HepG2 (cell line): ENCODE data around the gene STPG4. TPM values are rescaled to one million over a fixed set of nuclear protein-coding genes. Genes with fewer than 3 reads are reported as not detected.
A peak's percentile ranks its signal among the peaks of the same experiment; 100 is the strongest.

Source experiments
- ATAC-seq: fragments of 200-7000 bp; cut with Tn5 transposase; 3 replicates; pipeline ENCODE4 v1.9.1; 2020; ENCODE audit warnings: mild to moderate bottlenecking, moderate library complexity
- BruUV-seq: library from RNA; stranded (reverse); fragments of 400-500 nt; replicated peaks from 2 replicates; lab custom pipeline; 2021; lab: Mats Ljungman, UMichigan
- CTCF ChIA-PET: fragments of 300-600 bp; formaldehyde crosslinking; extraction: SDS; loops from one replicate; lab custom pipeline; 2021; ENCODE audit warnings: low total read pairs, inconsistent platforms, low intra/inter-chr PET ratio; lab: Yijun Ruan, JAX
- POLR2A ChIA-PET: fragments of 350-600 bp; sonication (Branson Sonifier 250); formaldehyde crosslinking; loops from one replicate; lab custom pipeline; 2020; ENCODE audit warnings: antibody characterized with exemption, inconsistent platforms; lab: Yijun Ruan, JAX
- DNase-seq: peaks from one replicate; pipeline ENCODE4 v3.0.0-alpha.2; 2015; ENCODE audit warnings: low spot score
- FAIRE-seq: peaks from 3 replicates; lab custom pipeline; 2011; peaks lifted over from hg19 to GRCh38; lab: Jason Lieb, UNC
- H2AFZ ChIP-seq: one replicate; pipeline ENCODE4 v1.6.1; 2011; ENCODE audit warnings: low read length, inconsistent platforms
- H3K27ac ChIP-seq: fragments of 300-600 bp; 3 replicates; pipeline ENCODE4 v1.8.0; 2011; ENCODE audit warnings: mixed run types, mild to moderate bottlenecking, mixed read lengths, low read length, inconsistent platforms; ENCODE audit not compliant: insufficient read depth; ENCODE audit errors: extremely low read length
- H3K27me3 ChIP-seq, 2 experiments: fragments of 200-600 bp in 1 of 2; 2 replicates in 1 of 2; 3 replicates in 1 of 2; pipeline versions ENCODE4 v1.6.0 to v1.8.0; 2011; ENCODE audit warnings: low read length in 2 of 2, mild to moderate bottlenecking in 2 of 2, moderate library complexity in 2 of 2, inconsistent platforms in 1 of 2; ENCODE audit not compliant: insufficient read depth in 2 of 2, control insufficient read depth in 1 of 2
- H3K36me3 ChIP-seq, 2 experiments: fragments of 200-600 bp in 1 of 2; replicated peaks in 1 of 2; 2 replicates in 1 of 2; 3 replicates in 1 of 2; pipeline versions ENCODE4 v1.5.1 to v1.8.0; 2011; ENCODE audit warnings: low read length in 2 of 2, inconsistent platforms in 1 of 2; ENCODE audit not compliant: insufficient read depth in 2 of 2, control insufficient read depth in 1 of 2
- H3K4me1 ChIP-seq: 2 replicates; pipeline ENCODE4 v1.5.1; 2012; ENCODE audit warnings: low read length, inconsistent platforms; ENCODE audit not compliant: insufficient read depth
- H3K4me2 ChIP-seq: 2 replicates; pipeline ENCODE4 v1.6.0; 2011; ENCODE audit warnings: low read depth, low read length, inconsistent platforms
- H3K4me3 ChIP-seq, 3 experiments: fragments of 200-600 bp in 1 of 3; sonication (generic), shearing (Covaris generic) in 1 of 3; replicated peaks in 1 of 3; 2 replicates each; pipeline ENCODE4 v1.5.1; 2011 to 2016; ENCODE audit warnings: low read length in 3 of 3, inconsistent platforms in 2 of 3, low read depth in 2 of 3, mild to moderate bottlenecking in 2 of 3, control low read depth in 1 of 3, mixed read lengths in 1 of 3; ENCODE audit not compliant: insufficient read depth in 1 of 3
- H3K79me2 ChIP-seq: one replicate; pipeline ENCODE4 v1.6.1; 2011; ENCODE audit warnings: low read length, inconsistent platforms; ENCODE audit not compliant: insufficient read depth
- H3K9ac ChIP-seq: 2 replicates; pipeline ENCODE4 v1.6.0; 2011; ENCODE audit warnings: mild to moderate bottlenecking, low read depth, low read length, inconsistent platforms; ENCODE audit not compliant: insufficient read depth
- H3K9me3 ChIP-seq: 2 replicates; pipeline ENCODE4 v1.5.1; 2012; ENCODE audit warnings: mild to moderate bottlenecking, low read length
- H4K20me1 ChIP-seq: 2 replicates; pipeline ENCODE4 v1.6.0; 2011; ENCODE audit warnings: inconsistent platforms, mild to moderate bottlenecking, low read length, moderate library complexity; ENCODE audit not compliant: insufficient read depth
- EP300 ChIP-seq, 3 experiments: sonication (generic) in 1 of 3; formaldehyde crosslinking in 1 of 3; IDR thresholded peaks; 2 replicates each; pipeline versions ENCODE4 v1.5.1 to v1.6.1; 2011 to 2020; ENCODE audit warnings: low read depth in 2 of 3, low read length in 2 of 3, borderline replicate concordance in 1 of 3, improper control_type of control experiment in 1 of 3, mild to moderate bottlenecking in 1 of 3, missing genetic modification reagents in 1 of 3, moderate library complexity in 1 of 3
- JARID2 ChIP-seq: sonication (generic); formaldehyde crosslinking; IDR thresholded peaks from 2 replicates; pipeline ENCODE4 v1.8.1; 2023; ENCODE audit warnings: missing genetic modification reagents, inconsistent platforms; ENCODE audit not compliant: insufficient replicate concordance
- KLF6 ChIP-seq: IDR thresholded peaks from 2 replicates; pipeline ENCODE4 v1.8.0; 2016; ENCODE audit warnings: missing biosample characterization, missing genetic modification reagents
- MIXL1 ChIP-seq: IDR thresholded peaks from 2 replicates; pipeline ENCODE4 v1.6.1; 2016
- MTF2 ChIP-seq: sonication (generic); formaldehyde crosslinking; IDR thresholded peaks from 2 replicates; pipeline ENCODE4 v1.5.0; 2020; ENCODE audit warnings: missing genetic modification reagents, borderline replicate concordance
- PATZ1 ChIP-seq: sonication (generic); formaldehyde crosslinking; IDR thresholded peaks from 2 replicates; pipeline ENCODE4 v1.4.0; 2020; ENCODE audit warnings: missing genetic modification reagents
- RAD21 ChIP-seq: fragments of 450-650 bp; formaldehyde crosslinking; IDR thresholded peaks from 2 replicates; pipeline ENCODE4 v1.5.0; 2020; ENCODE audit warnings: mild to moderate bottlenecking
- RFXANK ChIP-seq: IDR thresholded peaks from 2 replicates; pipeline ENCODE4 v1.6.1; 2016
- SOX13 ChIP-seq, 3 experiments: fragments of 450-650 bp in 1 of 3; sonication (generic) in 1 of 3; formaldehyde crosslinking in 1 of 3; IDR thresholded peaks in 2 of 3; conservative IDR thresholded peaks in 1 of 3; 2 replicates each; pipeline versions ENCODE4 v1.5.0 to v1.6.1; 2016 to 2020; ENCODE audit warnings: antibody characterized with exemption in 1 of 3, mild to moderate bottlenecking in 1 of 3, missing compliant biosample characterization in 1 of 3, missing genetic modification reagents in 1 of 3, moderate library complexity in 1 of 3
- STAG1 ChIP-seq: sonication (generic); formaldehyde crosslinking; IDR thresholded peaks from 2 replicates; pipeline ENCODE4 v1.4.0; 2020; ENCODE audit warnings: missing genetic modification reagents
- TBX2 ChIP-seq: sonication (generic); formaldehyde crosslinking; IDR thresholded peaks from 2 replicates; pipeline ENCODE4 v1.5.0; 2020; ENCODE audit warnings: missing genetic modification reagents, mild to moderate bottlenecking, borderline replicate concordance
- ZBTB33 ChIP-seq: sonication (generic); formaldehyde crosslinking; IDR thresholded peaks from 2 replicates; pipeline ENCODE4 v1.4.0; 2020; ENCODE audit warnings: missing genetic modification reagents
- ZFP36L2 ChIP-seq: sonication (generic); formaldehyde crosslinking; IDR thresholded peaks from 2 replicates; pipeline ENCODE4 v1.4.0; 2020; ENCODE audit warnings: missing genetic modification reagents
- ZIK1 ChIP-seq: sonication (generic); formaldehyde crosslinking; IDR thresholded peaks from 2 replicates; pipeline ENCODE4 v1.5.0; 2020; ENCODE audit warnings: mild to moderate bottlenecking, low read depth, missing genetic modification reagents, borderline replicate concordance
- ZNF530 ChIP-seq: sonication (generic); formaldehyde crosslinking; IDR thresholded peaks from 2 replicates; pipeline ENCODE4 v1.5.0; 2020; ENCODE audit warnings: low read depth, mild to moderate bottlenecking, missing genetic modification reagents
- WGBS: methylation state at CpG from one replicate; pipeline ENCODE4 v1.1.6; 2017; ENCODE audit warnings: low lambda C conversion rate; 5-methylcytosine and 5-hydroxymethylcytosine counted together
- in situ Hi-C: cut with HindIII; loops from 2 replicates; pipeline ENCODE4 v1.10.0; 2017; ENCODE audit warnings: low pct_unique_long_range_greater_than_20kb; ENCODE audit not compliant: extremely low pct_ligation_motif_present
- intact Hi-C: fragments of 100-400 bp; cut with micrococcal nuclease; formaldehyde crosslinking; loops from one replicate; pipeline ENCODE4 v1.10.0; 2022; ENCODE audit not compliant: unreplicated experiment
- polyA plus RNA-seq, 8 experiments: library from polyadenylated mRNA; depleted of rRNA in 3 of 8; stranded (reverse) in 7 of 8; unstranded in 1 of 8; fragments of >200 nt; fragmentation: Illumina TruSeq in 4 of 8; extraction: Trizol in 4 of 8; gene quantifications; 2 replicates each; pipeline versions ENCODE4 v1.2.1 to v1.2.3, GENCODE V29; 2011 to 2016; ENCODE audit warnings: low read depth in 4 of 8, missing spikeins in 1 of 8, mixed read lengths in 1 of 8; ENCODE audit not compliant: insufficient read depth in 1 of 8
- total RNA-seq, 5 experiments: library from RNA; depleted of rRNA; stranded (reverse); fragments of >200 nt; fragmentation: Illumina TruSeq; extraction: Trizol; gene quantifications; 2 replicates each; pipeline ENCODE4 v1.2.3, GENCODE V29; 2016; ENCODE audit warnings: low read depth in 1 of 5

Gene STPG4
- total and polyA plus RNA-seq, 2 of the 13 experiments (the other 11 are each of a cell fraction or from before 2014, with no cell fraction given) = 0.11 to 0.15 TPM

DNA sequence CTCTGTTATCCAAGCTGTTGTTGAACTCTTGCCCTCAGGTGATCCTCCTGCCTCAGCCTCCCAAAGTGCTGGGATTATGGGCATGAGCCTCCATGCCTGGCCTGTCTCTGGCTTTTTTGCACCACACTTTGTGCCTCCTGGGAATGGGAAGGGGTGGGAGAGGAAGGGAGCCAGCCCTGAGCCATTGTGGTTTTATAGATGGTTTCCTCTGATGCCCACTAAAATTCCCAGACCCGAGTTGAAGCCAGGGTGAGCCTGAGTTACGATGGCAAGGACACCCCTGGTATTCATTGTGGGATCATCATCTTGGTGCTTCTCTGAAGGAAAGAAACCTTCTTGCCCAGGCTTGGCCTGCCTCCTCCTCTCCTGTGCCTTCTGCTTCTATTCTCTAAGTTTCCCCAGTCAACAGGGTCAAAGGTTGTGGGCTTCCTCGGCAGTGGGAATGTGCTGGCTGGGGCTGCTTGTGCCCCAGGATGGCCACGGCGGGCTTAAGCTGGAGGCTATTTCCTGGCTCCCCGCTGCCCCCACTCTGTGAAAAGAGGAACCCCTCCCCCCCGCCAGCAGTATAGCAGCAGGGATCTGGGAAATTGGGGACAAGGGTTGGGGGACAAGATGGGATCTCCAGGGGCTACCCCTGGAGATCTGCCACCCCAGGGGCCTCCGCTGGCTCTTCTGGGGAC is 106.2 kb downstream of the STPG4 start:
- Histone ChIP-seq H4K20me1 (no peaks in the 10 kb centered on the region), H3K9ac (peak overlapping the region; percentile 18; the same call in 1 of the 2 replicates), H3K79me2 (no peaks in the 10 kb centered on the region), H3K36me3 (peaks cover 25 to 70% of the 10 kb centered on the region in 2 experiments), H3K27ac (peak overlapping the region; percentile 75), H2AFZ (no peak overlapping the region), H3K9me3 (no peaks in the 10 kb centered on the region), H3K4me1 (peaks cover 31% of the 10 kb centered on the region), H3K4me2 (0 out of 2 replicates have a peak overlapping the region, but pooled peaks have one; percentile 26), H3K4me3 (no peak overlapping the region), H3K27me3 (no peaks in the 10 kb centered on the region)
- no TSS peak for BruUV-seq
- peak; percentile 35 for ATAC-seq
- ChIA-PET POLR2A (interaction anchor here (0.8 to 1.4 kb wide), 2 partner anchors 21 to 30 kb away, joined by 3 to 4 read pairs; no protein-coding TSS in a partner anchor), CTCF (no interaction called here)
- intact Hi-C loops (no loop called here), in situ Hi-C loops (no loop called here)
- no peak for FAIRE-seq
- DNase-seq = no peak
- WGBS = 84% methylated on average over 7 of the region's 8 CpGs
- TF ChIP-seq SOX13 (IDR thresholded peaks at IDR 0.05) = no peak
- no peak for TF ChIP-seq SOX13 (CRISPR knock-in tag; conservative IDR thresholded peaks at IDR 0.05 in 1 of 2, IDR thresholded peaks at IDR 0.05 in 1 of 2)
- TF ChIP-seq MTF2 (CRISPR knock-in tag) = no peak
- no peak for TF ChIP-seq RFXANK
- no peak for TF ChIP-seq ZFP36L2
- TF ChIP-seq EP300 (IDR thresholded peaks at IDR 0.05; ENCODE audit: low read depth in 2 of 2, low read length in 2 of 2) = no peak
- TF ChIP-seq EP300 (CRISPR knock-in tag; IDR thresholded peaks at IDR 0.05; ENCODE audit: borderline replicate concordance) = no peak
- no peak for TF ChIP-seq TBX2 (CRISPR knock-in tag)
- TF ChIP-seq ZNF530 (CRISPR knock-in tag) = no peak
- peak; percentile 70 for TF ChIP-seq ZBTB33
- TF ChIP-seq KLF6 = no peak
- peak; percentile 36; the same call in 1 of the 2 replicates for TF ChIP-seq STAG1
- 0 out of 2 replicates have a peak, but pooled peaks have one; percentile 26 for TF ChIP-seq RAD21 (CRISPR knock-in tag)
- no peak for TF ChIP-seq MIXL1 (CRISPR knock-in tag)
- TF ChIP-seq PATZ1 (CRISPR knock-in tag) = peak; percentile 56
- TF ChIP-seq JARID2 (CRISPR knock-in tag) = no peak
- no peak for TF ChIP-seq ZIK1 (CRISPR knock-in tag)
